ENCODE results near the gene RGS8. TPM values are rescaled to one million over a fixed set of nuclear protein-coding genes. Genes with fewer than 3 reads are reported as not detected.

RGS8 gene
- total RNA-seq, 2 donors from 2014 or later: 5.6 to 25.0 TPM

- H3K4me1 Mint-ChIP-seq: peaks cover 14% of the 10 kb centered on the region
- 97% methylated on average over 1 of the region's 1 CpG; no CpG with 5 or more reads in 1 of the 2 experiments for WGBS, 2 experiments (ENCODE audit: insufficient coverage in 1 of 2, insufficient read length in 1 of 2)
- H3K27ac Mint-ChIP-seq: no peak overlapping the region
These were observed 45.1 kb downstream of the RGS8 start for GRCh38 chr1:182639330-182639729.

GRCh38 chr1:182637769-182638168 is 46.6 kb downstream of the RGS8 start:
- no peaks in the 10 kb centered on the region for H3K9me3 Mint-ChIP-seq
- WGBS, 2 experiments (ENCODE audit: insufficient coverage in 1 of 2, insufficient read length in 1 of 2): 92 to 95% methylated on average over 5 of the region's 5 CpGs
- DNase-seq: no peak
- no peak overlapping the region for H3K27ac Mint-ChIP-seq
- no peaks in the 10 kb centered on the region for H3K9me3 ChIP-seq (ENCODE audit: control insufficient read depth, low read length)
- no peaks in the 10 kb centered on the region for H3K36me3 Mint-ChIP-seq (ENCODE audit: low read depth)
- no peaks in the 10 kb centered on the region for H3K27me3 Mint-ChIP-seq (ENCODE audit: insufficient read depth)
- no peak overlapping the region for H3K27ac ChIP-seq (ENCODE audit: low read depth, low read length)
- no peaks in the 10 kb centered on the region for H3K36me3 ChIP-seq (ENCODE audit: control insufficient read depth, insufficient read depth, low read length)
- no peak overlapping the region for H3K9ac ChIP-seq (ENCODE audit: extremely low read depth, low read length, poor library complexity, severe bottlenecking)
- TF ChIP-seq CTCF (conservative IDR thresholded peaks at IDR 0.05): no peak
- no peak overlapping the region for H3K4me3 ChIP-seq (ENCODE audit: low read length)
- H3K27me3 ChIP-seq (ENCODE audit: control insufficient read depth, insufficient read depth, low read length, poor library complexity, severe bottlenecking): no peaks in the 10 kb centered on the region
- H3K4me3 Mint-ChIP-seq: no peak overlapping the region
- H3K4me1 Mint-ChIP-seq: peaks cover 18% of the 10 kb centered on the region
- H3K4me1 ChIP-seq (ENCODE audit: control insufficient read depth, insufficient read depth, low read length): peaks cover 3% of the 10 kb centered on the region

More at GRCh38 chr1:182639330-182639729, 45.1 kb downstream of the RGS8 start:
- H3K4me3 ChIP-seq (ENCODE audit: low read length): no peak overlapping the region
- DNase-seq: no peak
- H3K4me1 ChIP-seq (ENCODE audit: control insufficient read depth, insufficient read depth, low read length): peaks cover 3% of the 10 kb centered on the region
- Mint-ChIP-seq H3K36me3 (ENCODE audit: low read depth) (peaks cover 6% of the 10 kb centered on the region), H3K4me3 (no peak overlapping the region), H3K27me3 (ENCODE audit: insufficient read depth) (no peaks in the 10 kb centered on the region), H3K9me3 (no peaks in the 10 kb centered on the region)
- no peak overlapping the region for H3K9ac ChIP-seq (ENCODE audit: extremely low read depth, low read length, poor library complexity, severe bottlenecking)
- no peak for TF ChIP-seq CTCF (conservative IDR thresholded peaks at IDR 0.05)
- H3K36me3 ChIP-seq (ENCODE audit: control insufficient read depth, insufficient read depth, low read length): no peaks in the 10 kb centered on the region
- no peak overlapping the region for H3K27ac ChIP-seq (ENCODE audit: low read depth, low read length)
- H3K27me3 ChIP-seq (ENCODE audit: control insufficient read depth, insufficient read depth, low read length, poor library complexity, severe bottlenecking): no peaks in the 10 kb centered on the region
- no peaks in the 10 kb centered on the region for H3K9me3 ChIP-seq (ENCODE audit: control insufficient read depth, low read length)

- no peak overlapping the region for H3K27ac Mint-ChIP-seq
- Histone ChIP-seq H3K27me3 (ENCODE audit: control insufficient read depth, insufficient read depth, low read length, poor library complexity, severe bottlenecking) (no peaks in the 10 kb centered on the region), H3K27ac (ENCODE audit: low read depth, low read length) (no peak overlapping the region), H3K9me3 (ENCODE audit: control insufficient read depth, low read length) (no peaks in the 10 kb centered on the region), H3K4me1 (ENCODE audit: control insufficient read depth, insufficient read depth, low read length) (peaks cover 3% of the 10 kb centered on the region), H3K9ac (ENCODE audit: extremely low read depth, low read length, poor library complexity, severe bottlenecking) (no peak overlapping the region), H3K36me3 (ENCODE audit: control insufficient read depth, insufficient read depth, low read length) (no peaks in the 10 kb centered on the region), H3K4me3 (ENCODE audit: low read length) (no peak overlapping the region)
- DNase-seq: no peak
- no peaks in the 10 kb centered on the region for H3K9me3 Mint-ChIP-seq
- H3K4me3 Mint-ChIP-seq: no peak overlapping the region
- peaks cover 14% of the 10 kb centered on the region for H3K4me1 Mint-ChIP-seq
- H3K27me3 Mint-ChIP-seq (ENCODE audit: insufficient read depth): no peaks in the 10 kb centered on the region
- no peak for TF ChIP-seq CTCF (conservative IDR thresholded peaks at IDR 0.05)
- H3K36me3 Mint-ChIP-seq (ENCODE audit: low read depth): no peaks in the 10 kb centered on the region
- WGBS, 2 experiments (ENCODE audit: insufficient coverage in 1 of 2, insufficient read length in 1 of 2): 98 to 100% methylated on average over 2 of the region's 2 CpGs
These were observed 48.5 kb downstream of the RGS8 start for GRCh38 chr1:182635871-182636270.

Other genes with a start within 250 kb of the RGS8 start
- gene RGSL1, start 234.4 kb downstream of the RGS8 start, total RNA-seq: not detected
- 1 to 10 TPM; 2.6 to 3.1 TPM for gene RNASEL, start 95.3 kb downstream of the RGS8 start, total RNA-seq
- gene RGS16, start 80.2 kb downstream of the RGS8 start, total RNA-seq: 10 to 100 TPM; 14.8 to 19.4 TPM
- gene NPL, start 105.2 kb upstream of the RGS8 start, total RNA-seq: 1 to 10 TPM; 5.8 to 8.7 TPM
- gene DHX9, start 154.8 kb upstream of the RGS8 start, total RNA-seq: 100 to 1,000 TPM; 264 to 278 TPM

Data from endodermal cell (in vitro differentiated cells).